GM12878 (cell line): Measurements from ENCODE around the gene KIF1C. TPM values are rescaled to one million over a fixed set of nuclear protein-coding genes. Genes with fewer than 3 reads are reported as not detected.

Experiments
- ATAC-seq: fragments of 200-7000 bp; cut with Tn5 transposase; 3 replicates; pipeline ENCODE4 v1.9.1; 2020; ENCODE audit warnings: mild to moderate bottlenecking, moderate library complexity
- BruUV-seq: library from RNA; stranded (reverse); fragments of 400-500 nt; replicated peaks from 2 replicates; lab custom pipeline; 2021; lab: Mats Ljungman, UMichigan
- CTCF ChIA-PET: fragments of 300-600 bp; sonication (Branson Sonifier 250); formaldehyde crosslinking; extraction: SDS; loops from one replicate; lab custom pipeline; 2021; ENCODE audit warnings: inconsistent platforms; lab: Yijun Ruan, JAX
- POLR2A ChIA-PET: fragments of 350-600 bp; formaldehyde crosslinking; extraction: SDS; loops from one replicate; lab custom pipeline; 2021; ENCODE audit warnings: inconsistent platforms; lab: Charles Lee
- RAD21 ChIA-PET: fragments of 300-600 bp; sonication (Branson Sonifier 250); formaldehyde crosslinking; loops from one replicate; lab custom pipeline; 2023; ENCODE audit warnings: antibody characterized with exemption; ENCODE audit not compliant: unreplicated experiment; lab: Charles Lee
- SMC1A ChIA-PET: fragments of 300-600 bp; sonication (Branson Sonifier 250); formaldehyde crosslinking; loops from one replicate; lab custom pipeline; 2023; ENCODE audit not compliant: unreplicated experiment, uncharacterized antibody; lab: Charles Lee
- DNase-seq: peaks from one replicate; pipeline ENCODE4 v3.0.0-alpha.2; 2011; ENCODE audit warnings: low read depth, low spot score
- FAIRE-seq: peaks from 3 replicates; lab custom pipeline; 2011; peaks lifted over from hg19 to GRCh38; lab: Jason Lieb, UNC
- H2AFZ ChIP-seq: 2 replicates; pipeline ENCODE4 v1.6.0; 2011; ENCODE audit warnings: low read depth, low read length, control low read depth; ENCODE audit not compliant: control insufficient read depth
- H3K27ac ChIP-seq: 2 replicates; pipeline ENCODE4 v1.5.1; 2011; ENCODE audit warnings: control low read depth; ENCODE audit not compliant: control insufficient read depth, insufficient read depth
- H3K27me3 ChIP-seq, 2 experiments: replicated peaks in 1 of 2; 2 replicates each; pipeline versions ENCODE4 v1.6.0 to v1.6.1; 2011; ENCODE audit warnings: low read length in 1 of 2; ENCODE audit not compliant: control insufficient read depth in 2 of 2, insufficient read depth in 2 of 2
- H3K36me3 ChIP-seq, 2 experiments: 2 replicates each; pipeline ENCODE4 v1.5.1; 2011; ENCODE audit warnings: low read length in 1 of 2; ENCODE audit not compliant: control insufficient read depth in 2 of 2, insufficient read depth in 2 of 2
- H3K4me1 ChIP-seq: 2 replicates; pipeline ENCODE4 v1.6.1; 2011; ENCODE audit warnings: mild to moderate bottlenecking, low read length, moderate library complexity, mixed read lengths; ENCODE audit not compliant: control insufficient read depth, insufficient read depth
- H3K4me2 ChIP-seq: 2 replicates; pipeline ENCODE4 v1.6.0; 2011; ENCODE audit warnings: control low read depth; ENCODE audit not compliant: control insufficient read depth, insufficient read depth
- H3K4me3 ChIP-seq: fragments of 200-600 bp; sonication (generic); 2 replicates; pipeline ENCODE4 v1.5.1; 2016
- H3K79me2 ChIP-seq: 2 replicates; pipeline ENCODE4 v1.6.0; 2011; ENCODE audit warnings: low read length; ENCODE audit not compliant: control insufficient read depth, insufficient read depth
- H3K9ac ChIP-seq: 2 replicates; pipeline ENCODE4 v1.8.0; 2011; ENCODE audit warnings: low read length, control low read depth, mixed read lengths; ENCODE audit not compliant: control insufficient read depth, insufficient read depth
- H3K9me3 ChIP-seq: replicated peaks from 3 replicates; pipeline ENCODE4 v1.5.1; 2011; ENCODE audit warnings: mild to moderate bottlenecking, low read length; ENCODE audit not compliant: control insufficient read depth, insufficient read depth
- H4K20me1 ChIP-seq: 2 replicates; pipeline ENCODE4 v1.6.0; 2011; ENCODE audit not compliant: control insufficient read depth, insufficient read depth
- IRF3 ChIP-seq: fragments of 450-650 bp; IDR thresholded peaks from 2 replicates; pipeline ENCODE4 v1.6.1; 2014; ENCODE audit warnings: mild to moderate bottlenecking
- JUNB ChIP-seq: IDR thresholded peaks from 2 replicates; pipeline ENCODE4 v1.6.1; 2016; ENCODE audit warnings: antibody characterized with exemption, mild to moderate bottlenecking
- LARP7 ChIP-seq: fragments of 450-650 bp; IDR thresholded peaks from 2 replicates; pipeline ENCODE4 v1.6.1; 2017; ENCODE audit warnings: mild to moderate bottlenecking
- POLR2A ChIP-seq: IDR thresholded peaks from 2 replicates; pipeline ENCODE4 v1.6.1; 2011; ENCODE audit warnings: low read depth, mild to moderate bottlenecking, low read length
- RELA ChIP-seq: fragments of 450-650 bp; IDR thresholded peaks from 2 replicates; pipeline ENCODE4 v1.8.0; 2014; ENCODE audit warnings: borderline replicate concordance; ENCODE audit not compliant: partially characterized antibody
- SMAD1 ChIP-seq: fragments of 450-650 bp; IDR thresholded peaks from 2 replicates; pipeline ENCODE4 v1.6.1; 2018; ENCODE audit warnings: mild to moderate bottlenecking, low read depth; ENCODE audit not compliant: partially characterized antibody
- SMC3 ChIP-seq: IDR thresholded peaks from 2 replicates; pipeline ENCODE4 v1.6.1; 2011; ENCODE audit warnings: low read length, improper control_type of control experiment, borderline replicate concordance
- WGBS: methylation state at CpG from one replicate; pipeline ENCODE4 v1.1.6; 2016; ENCODE audit warnings: low lambda C conversion rate; ENCODE audit not compliant: insufficient replicate concordance, insufficient coverage; ENCODE audit errors: missing lambda C conversion rate; 5-methylcytosine and 5-hydroxymethylcytosine counted together
- in situ Hi-C: fragments of 300-500 bp; cut with MboI; formaldehyde crosslinking; loops from 9 replicates; pipeline ENCODE4 v1.14.3; 2018; ENCODE audit warnings: mixed read lengths
- intact Hi-C: fragments of 100-400 bp; cut with micrococcal nuclease; formaldehyde crosslinking; loops from one replicate; pipeline ENCODE4 v1.14.2; 2022; ENCODE audit not compliant: unreplicated experiment
- polyA plus RNA-seq, 11 experiments: library from polyadenylated mRNA; depleted of rRNA in 4 of 11; unstranded in 6 of 11; stranded (reverse) in 5 of 11; fragments of >200 nt; fragmentation: Nextera tagmentation in 4 of 11; fragmentation: Illumina TruSeq in 1 of 11; extraction: Ambion mirVana in 4 of 11; extraction: Trizol in 1 of 11; gene quantifications; 1 replicate in 1 of 11; 2 replicates in 10 of 11; pipeline versions ENCODE4 v1.2.1 to v1.2.3, GENCODE V29; 2011 to 2016; ENCODE audit warnings: inconsistent platforms in 2 of 11, missing spikeins in 2 of 11, low read depth in 1 of 11
- total RNA-seq, 4 experiments: library from RNA; depleted of rRNA in 3 of 4; stranded (reverse); fragments of >200 nt in 3 of 4; fragmentation: Illumina TruSeq in 1 of 4; extraction: Trizol in 1 of 4; gene quantifications; 2 replicates each; pipeline versions ENCODE4 v1.2.1 to v1.2.3, GENCODE V29; 2013 to 2021
- TF ChIP-seq, protein P1 (sequence below): IDR thresholded peaks from 2 replicates; pipeline ENCODE4 v1.6.1; 2011; ENCODE audit warnings: borderline replicate concordance, low read depth, mild to moderate bottlenecking, moderate library complexity, low read length; ENCODE audit not compliant: insufficient read depth, poor library complexity, severe bottlenecking
- TF ChIP-seq, protein P2 (sequence below): fragments of 450-650 bp; IDR thresholded peaks from 2 replicates; pipeline ENCODE4 v1.6.1; 2017; ENCODE audit warnings: mild to moderate bottlenecking, moderate library complexity

The KIF1C gene
- total and polyA plus RNA-seq, 10 of the 15 experiments (the other 5 are each of a cell fraction or from before 2014, with no cell fraction given): 1.4 to 65.9 (median 21.1) TPM

GRCh38 chr17:4959261-4959965, 38.3 kb upstream of the KIF1C start:
- POLR2A ChIA-PET: interaction anchor here (1.1 kb wide), 1 partner anchor 8 kb away, joined by 5 read pairs; the partner anchor contains the start of gene ENO3

More at GRCh38 chr17:4959261-4959965, 38.3 kb upstream of the KIF1C start:
- ATAC-seq (no peak), FAIRE-seq (no peak), DNase-seq (no peak)
- no peak overlapping the region for H3K27ac ChIP-seq
- no peaks in the 10 kb centered on the region for H3K4me1 ChIP-seq
- no peaks in the 10 kb centered on the region for H3K9me3 ChIP-seq
- in situ Hi-C loops (no loop called here), intact Hi-C loops (no loop called here)
- no peaks in the 10 kb centered on the region for H3K79me2 ChIP-seq
- no peak overlapping the region for H3K9ac ChIP-seq
- H4K20me1 ChIP-seq: no peaks in the 10 kb centered on the region
- CTCF ChIA-PET: no interaction called here
- 94% methylated on average over 18 of the region's 18 CpGs for WGBS
- H3K4me3 ChIP-seq: no peak overlapping the region
- TF ChIP-seq JUNB (no peak), SMC3 (no peak), LARP7 (no peak), IRF3 (no peak), POLR2A (0 out of 2 replicates have a peak, but pooled peaks have one; percentile 15), SMAD1 (no peak), RELA (no peak)
- TF ChIP-seq, protein P1, sequence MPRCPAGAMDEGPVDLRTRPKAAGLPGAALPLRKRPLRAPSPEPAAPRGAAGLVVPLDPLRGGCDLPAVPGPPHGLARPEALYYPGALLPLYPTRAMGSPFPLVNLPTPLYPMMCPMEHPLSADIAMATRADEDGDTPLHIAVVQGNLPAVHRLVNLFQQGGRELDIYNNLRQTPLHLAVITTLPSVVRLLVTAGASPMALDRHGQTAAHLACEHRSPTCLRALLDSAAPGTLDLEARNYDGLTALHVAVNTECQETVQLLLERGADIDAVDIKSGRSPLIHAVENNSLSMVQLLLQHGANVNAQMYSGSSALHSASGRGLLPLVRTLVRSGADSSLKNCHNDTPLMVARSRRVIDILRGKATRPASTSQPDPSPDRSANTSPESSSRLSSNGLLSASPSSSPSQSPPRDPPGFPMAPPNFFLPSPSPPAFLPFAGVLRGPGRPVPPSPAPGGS: no peak
- TF ChIP-seq, protein P2, sequence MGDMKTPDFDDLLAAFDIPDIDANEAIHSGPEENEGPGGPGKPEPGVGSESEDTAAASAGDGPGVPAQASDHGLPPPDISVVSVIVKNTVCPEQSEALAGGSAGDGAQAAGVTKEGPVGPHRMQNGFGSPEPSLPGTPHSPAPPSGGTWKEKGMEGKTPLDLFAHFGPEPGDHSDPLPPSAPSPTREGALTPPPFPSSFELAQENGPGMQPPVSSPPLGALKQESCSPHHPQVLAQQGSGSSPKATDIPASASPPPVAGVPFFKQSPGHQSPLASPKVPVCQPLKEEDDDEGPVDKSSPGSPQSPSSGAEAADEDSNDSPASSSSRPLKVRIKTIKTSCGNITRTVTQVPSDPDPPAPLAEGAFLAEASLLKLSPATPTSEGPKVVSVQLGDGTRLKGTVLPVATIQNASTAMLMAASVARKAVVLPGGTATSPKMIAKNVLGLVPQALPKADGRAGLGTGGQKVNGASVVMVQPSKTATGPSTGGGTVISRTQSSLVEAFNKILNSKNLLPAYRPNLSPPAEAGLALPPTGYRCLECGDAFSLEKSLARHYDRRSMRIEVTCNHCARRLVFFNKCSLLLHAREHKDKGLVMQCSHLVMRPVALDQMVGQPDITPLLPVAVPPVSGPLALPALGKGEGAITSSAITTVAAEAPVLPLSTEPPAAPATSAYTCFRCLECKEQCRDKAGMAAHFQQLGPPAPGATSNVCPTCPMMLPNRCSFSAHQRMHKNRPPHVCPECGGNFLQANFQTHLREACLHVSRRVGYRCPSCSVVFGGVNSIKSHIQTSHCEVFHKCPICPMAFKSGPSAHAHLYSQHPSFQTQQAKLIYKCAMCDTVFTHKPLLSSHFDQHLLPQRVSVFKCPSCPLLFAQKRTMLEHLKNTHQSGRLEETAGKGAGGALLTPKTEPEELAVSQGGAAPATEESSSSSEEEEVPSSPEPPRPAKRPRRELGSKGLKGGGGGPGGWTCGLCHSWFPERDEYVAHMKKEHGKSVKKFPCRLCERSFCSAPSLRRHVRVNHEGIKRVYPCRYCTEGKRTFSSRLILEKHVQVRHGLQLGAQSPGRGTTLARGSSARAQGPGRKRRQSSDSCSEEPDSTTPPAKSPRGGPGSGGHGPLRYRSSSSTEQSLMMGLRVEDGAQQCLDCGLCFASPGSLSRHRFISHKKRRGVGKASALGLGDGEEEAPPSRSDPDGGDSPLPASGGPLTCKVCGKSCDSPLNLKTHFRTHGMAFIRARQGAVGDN: no peak
- SMC1A ChIA-PET: no interaction called here
- peaks cover 4 to 8% of the 10 kb centered on the region in 2 experiments for H3K36me3 ChIP-seq
- TSS peak; percentile 83 for BruUV-seq
- H2AFZ ChIP-seq: no peak overlapping the region
- H3K27me3 ChIP-seq: no peaks in the 10 kb centered on the region
- RAD21 ChIA-PET: no interaction called here
- H3K4me2 ChIP-seq: no peak overlapping the region
